MM.1S (cell line): ENCODE results near the gene CDKN2C.

Experiments used
- DNase-seq: peaks from one replicate; pipeline ENCODE4 v3.0.0-alpha.2; 2015
- H2AFZ ChIP-seq: fragments of 300-600 bp; sonication (generic); 2 replicates; pipeline ENCODE4 v1.6.0; 2016; ENCODE audit warnings: antibody characterized with exemption, low read length
- H3F3A ChIP-seq: fragments of 300-600 bp; sonication (generic); 2 replicates; pipeline ENCODE4 v1.6.1; 2016; ENCODE audit warnings: mild to moderate bottlenecking, antibody characterized with exemption, low read length, moderate library complexity, mixed read lengths; ENCODE audit not compliant: insufficient read depth
- H3K27ac ChIP-seq: fragments of 300-600 bp; sonication (generic); 2 replicates; pipeline ENCODE4 v1.5.1; 2016; ENCODE audit warnings: mild to moderate bottlenecking, low read length
- H3K27me3 ChIP-seq: fragments of 300-600 bp; sonication (generic); replicated peaks from 2 replicates; pipeline ENCODE4 v1.6.0; 2016; ENCODE audit warnings: low read length; ENCODE audit not compliant: insufficient read depth
- H3K36me3 ChIP-seq: fragments of 300-600 bp; sonication (generic); replicated peaks from 2 replicates; pipeline ENCODE4 v1.6.1; 2016; ENCODE audit warnings: mild to moderate bottlenecking, low read length, mixed read lengths; ENCODE audit not compliant: insufficient read depth
- H3K4me1 ChIP-seq: fragments of 300-600 bp; sonication (generic); 2 replicates; pipeline ENCODE4 v1.6.1; 2016; ENCODE audit warnings: low read length, mixed read lengths
- H3K4me2 ChIP-seq: fragments of 300-600 bp; sonication (generic); 2 replicates; pipeline ENCODE4 v1.6.0; 2016; ENCODE audit warnings: low read depth, low read length
- H3K4me3 ChIP-seq: fragments of 300-600 bp; sonication (generic); 2 replicates; pipeline ENCODE4 v1.5.1; 2016; ENCODE audit warnings: low read length, mixed read lengths
- H3K79me2 ChIP-seq: fragments of 300-600 bp; sonication (generic); 2 replicates; pipeline ENCODE4 v1.6.1; 2016; ENCODE audit warnings: mixed run types, low read length, mixed read lengths
- H3K9ac ChIP-seq: fragments of 300-600 bp; sonication (generic); 2 replicates; pipeline ENCODE4 v1.6.1; 2016; ENCODE audit warnings: low read length, mixed read lengths
- H3K9me2 ChIP-seq: fragments of 300-600 bp; sonication (generic); replicated peaks from 2 replicates; pipeline ENCODE4 v1.6.1; 2016; ENCODE audit warnings: mild to moderate bottlenecking, low read length, mixed read lengths; ENCODE audit not compliant: insufficient read depth
- H3K9me3 ChIP-seq: fragments of 300-600 bp; sonication (generic); replicated peaks from 2 replicates; pipeline ENCODE4 v1.6.1; 2016; ENCODE audit warnings: mild to moderate bottlenecking, low read length, mixed read lengths; ENCODE audit not compliant: insufficient read depth
- H4K20me1 ChIP-seq: fragments of 300-600 bp; sonication (generic); 2 replicates; pipeline ENCODE4 v1.6.1; 2016; ENCODE audit warnings: mild to moderate bottlenecking, low read length, moderate library complexity, mixed read lengths; ENCODE audit not compliant: insufficient read depth
- EZH2 ChIP-seq: fragments of 300-600 bp; sonication (generic); optimal IDR thresholded peaks from 2 replicates; pipeline ENCODE3; 2017; ENCODE audit warnings: low read depth, mild to moderate bottlenecking, antibody characterized with exemption, low read length, mixed read lengths
- EZH2phosphoT487 ChIP-seq: fragments of 300-600 bp; sonication (generic); IDR thresholded peaks from 2 replicates; pipeline ENCODE4 v1.6.1; 2018; ENCODE audit warnings: antibody characterized with exemption, low read length
- TF ChIP-seq, protein P1 (sequence below): fragments of 300-600 bp; sonication (generic); IDR thresholded peaks from 2 replicates; pipeline ENCODE4 v1.5.1; 2016; ENCODE audit warnings: antibody characterized with exemption, low read length, mixed read lengths

Gene CDKN2C

DNA sequence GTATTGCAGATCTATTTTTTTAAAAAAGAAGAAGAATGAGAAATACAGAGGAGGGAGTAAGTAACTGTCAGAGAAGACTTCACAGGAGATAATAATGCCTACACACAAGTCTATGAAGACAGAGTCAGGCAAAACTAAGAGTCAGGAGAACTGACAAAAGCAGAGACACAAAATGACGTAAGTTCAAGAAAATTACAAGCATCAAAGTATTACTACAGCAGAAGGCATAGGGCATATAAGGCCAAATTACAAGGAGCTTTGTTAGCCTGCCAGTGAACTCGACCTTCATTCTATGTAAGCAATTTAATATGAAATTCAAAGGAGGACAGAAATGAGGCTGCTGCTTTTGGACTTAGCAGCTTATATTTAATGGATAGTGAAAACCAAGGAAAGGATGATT is 33.7 kb upstream of the CDKN2C start:
- no peak for DNase-seq
- TF ChIP-seq, protein P1, sequence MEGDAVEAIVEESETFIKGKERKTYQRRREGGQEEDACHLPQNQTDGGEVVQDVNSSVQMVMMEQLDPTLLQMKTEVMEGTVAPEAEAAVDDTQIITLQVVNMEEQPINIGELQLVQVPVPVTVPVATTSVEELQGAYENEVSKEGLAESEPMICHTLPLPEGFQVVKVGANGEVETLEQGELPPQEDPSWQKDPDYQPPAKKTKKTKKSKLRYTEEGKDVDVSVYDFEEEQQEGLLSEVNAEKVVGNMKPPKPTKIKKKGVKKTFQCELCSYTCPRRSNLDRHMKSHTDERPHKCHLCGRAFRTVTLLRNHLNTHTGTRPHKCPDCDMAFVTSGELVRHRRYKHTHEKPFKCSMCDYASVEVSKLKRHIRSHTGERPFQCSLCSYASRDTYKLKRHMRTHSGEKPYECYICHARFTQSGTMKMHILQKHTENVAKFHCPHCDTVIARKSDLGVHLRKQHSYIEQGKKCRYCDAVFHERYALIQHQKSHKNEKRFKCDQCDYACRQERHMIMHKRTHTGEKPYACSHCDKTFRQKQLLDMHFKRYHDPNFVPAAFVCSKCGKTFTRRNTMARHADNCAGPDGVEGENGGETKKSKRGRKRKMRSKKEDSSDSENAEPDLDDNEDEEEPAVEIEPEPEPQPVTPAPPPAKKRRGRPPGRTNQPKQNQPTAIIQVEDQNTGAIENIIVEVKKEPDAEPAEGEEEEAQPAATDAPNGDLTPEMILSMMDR: no peak
- no peak for TF ChIP-seq EZH2
- TF ChIP-seq EZH2phosphoT487: no peak
- Histone ChIP-seq H3K27ac (no peak overlapping the region), H3K4me3 (no peak overlapping the region), H3K36me3 (no peaks in the 10 kb centered on the region), H3K9ac (no peak overlapping the region), H3K9me3 (no peaks in the 10 kb centered on the region), H4K20me1 (no peaks in the 10 kb centered on the region), H3K4me2 (no peak overlapping the region), H3K79me2 (no peaks in the 10 kb centered on the region), H3K9me2 (no peaks in the 10 kb centered on the region), H3K4me1 (no peaks in the 10 kb centered on the region), H3K27me3 (no peaks in the 10 kb centered on the region), H3F3A (no peaks in the 10 kb centered on the region), H2AFZ (no peak overlapping the region)

DNA sequence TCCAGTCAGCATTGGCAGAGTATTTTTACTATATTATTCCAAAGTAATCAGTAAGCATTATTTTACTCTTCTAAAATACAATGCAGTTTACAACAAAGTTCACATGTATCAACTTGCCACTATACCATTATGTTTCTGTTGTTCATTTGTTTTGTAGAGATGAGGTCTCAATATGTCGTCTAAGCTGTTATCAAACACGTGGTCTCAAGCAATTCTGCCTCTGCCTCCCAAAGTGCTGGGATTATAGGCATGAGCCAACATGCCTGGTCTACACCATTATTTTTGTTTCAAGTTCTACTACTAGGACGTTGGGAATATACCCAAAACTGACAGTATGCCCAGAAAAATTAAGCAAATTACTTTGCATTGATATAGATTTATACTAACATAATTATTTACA is 29.8 kb upstream of the CDKN2C start:
- Histone ChIP-seq H3K27me3 (no peaks in the 10 kb centered on the region), H3K9ac (no peak overlapping the region), H3K4me1 (no peaks in the 10 kb centered on the region), H3K4me2 (no peak overlapping the region), H3K36me3 (no peaks in the 10 kb centered on the region), H3K9me2 (no peaks in the 10 kb centered on the region), H4K20me1 (no peaks in the 10 kb centered on the region), H3K27ac (no peak overlapping the region), H3F3A (no peaks in the 10 kb centered on the region), H3K9me3 (no peaks in the 10 kb centered on the region), H3K79me2 (no peaks in the 10 kb centered on the region), H2AFZ (no peak overlapping the region), H3K4me3 (no peak overlapping the region)
- TF ChIP-seq, protein P1: no peak
- TF ChIP-seq EZH2phosphoT487 (no peak), EZH2 (no peak)
- DNase-seq: no peak

DNA sequence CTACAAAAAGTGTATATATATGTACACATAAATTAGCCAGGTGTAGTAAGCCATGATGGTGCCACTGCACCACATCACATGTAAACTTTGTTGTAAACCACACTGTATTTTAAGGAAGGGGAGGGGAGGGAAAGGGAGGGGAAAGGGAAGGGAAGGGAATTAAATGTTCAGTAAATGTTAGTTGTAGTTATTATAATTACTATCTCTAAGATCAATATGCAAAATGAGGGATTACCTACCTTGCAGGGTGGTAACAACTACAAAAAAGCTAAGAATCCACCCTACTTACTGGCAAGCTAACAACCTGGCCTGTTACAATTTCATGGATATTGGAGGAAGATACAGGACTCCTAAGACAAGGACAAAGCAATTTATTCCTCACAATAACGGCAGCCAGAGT is 27.7 kb upstream of the CDKN2C start:
- Histone ChIP-seq H3K9ac (no peak overlapping the region), H3K4me1 (no peaks in the 10 kb centered on the region), H4K20me1 (no peaks in the 10 kb centered on the region), H3K27ac (no peak overlapping the region), H2AFZ (no peak overlapping the region), H3K4me2 (no peak overlapping the region), H3K4me3 (no peak overlapping the region), H3K36me3 (no peaks in the 10 kb centered on the region), H3K9me3 (no peaks in the 10 kb centered on the region), H3K9me2 (no peaks in the 10 kb centered on the region), H3F3A (no peaks in the 10 kb centered on the region), H3K79me2 (no peaks in the 10 kb centered on the region), H3K27me3 (no peaks in the 10 kb centered on the region)
- TF ChIP-seq EZH2phosphoT487 (no peak), EZH2 (no peak)
- TF ChIP-seq, protein P1: no peak
- no peak for DNase-seq
